ENCODE data around the gene UBXN11.

UBXN11 gene

GRCh38 chr1:26287033-26287711, 19.3 kb downstream of the UBXN11 start:
- DNase-seq (ENCODE audit: low read depth in 1 of 2, low spot score in 1 of 2): peak in 1 of 2 donors; percentile 68

DNA sequence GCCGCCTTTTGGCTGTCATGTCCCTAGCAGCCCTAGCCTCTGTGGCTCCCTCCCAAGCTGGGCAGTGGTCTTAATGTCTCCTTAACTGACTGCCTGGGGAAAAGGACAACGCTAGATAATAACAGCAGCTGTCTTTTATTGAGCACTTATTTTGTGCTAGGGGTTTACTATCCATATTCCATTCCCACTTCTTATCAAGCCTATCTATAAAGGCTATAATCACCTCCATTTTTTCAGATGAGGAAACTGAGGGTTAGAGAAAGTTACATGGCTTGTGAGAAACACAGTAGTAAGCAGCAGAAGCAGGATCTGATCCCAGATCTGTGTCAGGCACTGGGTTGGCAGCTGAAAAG, 20.4 kb downstream of the UBXN11 start:
- DNase-seq (ENCODE audit: low read depth in 1 of 2, low spot score in 1 of 2): no peak

DNA sequence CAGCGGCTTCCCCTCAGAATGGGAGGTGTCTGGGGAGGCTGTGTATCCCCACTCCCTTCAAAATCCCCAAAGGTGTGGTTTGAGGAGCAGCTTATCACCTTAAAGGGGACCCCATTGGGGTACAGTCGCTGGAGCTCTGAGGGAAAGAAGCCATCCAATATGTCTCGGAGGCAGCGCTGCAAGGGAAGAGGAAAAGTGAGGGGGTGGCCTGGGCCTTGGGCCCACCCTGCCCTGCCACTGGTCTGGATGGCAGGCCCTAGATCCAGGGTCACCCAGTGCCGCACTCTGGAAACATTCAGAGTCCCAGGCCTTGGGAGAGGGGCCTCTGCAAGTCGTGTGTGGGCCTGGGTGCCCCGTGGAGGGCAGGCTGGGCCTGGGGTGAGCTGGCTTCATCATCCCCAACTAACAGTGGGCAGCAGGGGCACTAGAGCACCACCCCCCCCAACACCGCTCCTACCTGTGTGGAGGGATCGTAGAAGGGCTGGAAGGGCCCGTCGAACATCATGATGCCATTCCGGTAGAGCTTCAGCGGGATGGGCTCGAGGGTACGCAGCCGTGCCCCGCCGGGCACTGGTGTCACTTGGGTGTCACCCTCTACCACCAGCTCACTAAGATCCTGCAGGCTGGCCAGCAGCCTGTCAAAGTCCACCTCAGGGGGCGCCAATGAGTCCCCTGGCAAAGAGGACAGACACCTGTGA, 20.9 kb downstream of the UBXN11 start:
- DNase-seq (ENCODE audit: low read depth in 1 of 2, low spot score in 1 of 2): no peak

- DNase-seq (ENCODE audit: low read depth in 1 of 2, low spot score in 1 of 2): peak; percentile 89
Observed at GRCh38 chr1:26284597-26285347, 21.7 kb downstream of the UBXN11 start.

DNA sequence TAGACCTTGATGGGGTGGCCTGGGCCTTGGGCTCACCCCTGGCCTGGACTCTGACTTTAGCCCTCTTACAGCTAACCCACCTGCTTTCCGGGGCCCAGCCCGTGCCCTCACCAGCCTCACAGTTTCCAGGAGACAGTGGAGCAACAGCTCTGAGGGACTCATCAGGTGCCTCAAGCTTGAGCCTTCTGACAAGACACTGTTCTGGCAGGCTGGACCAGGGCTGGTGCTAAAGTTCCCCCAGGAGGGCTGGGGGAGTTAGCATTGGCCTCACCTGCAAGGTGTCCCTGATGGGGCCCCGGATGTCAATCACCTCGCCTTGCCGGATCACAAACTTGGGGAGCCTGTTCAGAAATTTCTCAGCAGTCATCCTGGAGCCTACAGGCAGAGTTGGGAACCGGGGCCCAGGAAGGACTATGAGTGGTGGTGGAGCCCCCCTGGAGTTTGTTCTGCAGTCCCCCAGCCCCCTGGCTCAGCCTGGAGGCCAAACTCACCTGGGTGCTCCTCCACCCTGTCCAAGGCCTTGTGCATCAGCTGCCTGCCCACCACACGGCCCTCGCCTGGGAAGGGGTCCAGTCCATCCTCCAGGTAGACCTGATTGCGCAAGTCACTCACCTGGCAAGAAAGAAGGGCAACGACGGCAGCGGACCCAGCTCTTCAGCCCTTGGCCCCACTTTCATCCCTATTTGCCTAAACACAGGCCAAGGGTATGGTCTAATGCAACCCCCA, 22.4 kb downstream of the UBXN11 start:
- no peak for DNase-seq (ENCODE audit: low read depth in 1 of 2, low spot score in 1 of 2)

DNA sequence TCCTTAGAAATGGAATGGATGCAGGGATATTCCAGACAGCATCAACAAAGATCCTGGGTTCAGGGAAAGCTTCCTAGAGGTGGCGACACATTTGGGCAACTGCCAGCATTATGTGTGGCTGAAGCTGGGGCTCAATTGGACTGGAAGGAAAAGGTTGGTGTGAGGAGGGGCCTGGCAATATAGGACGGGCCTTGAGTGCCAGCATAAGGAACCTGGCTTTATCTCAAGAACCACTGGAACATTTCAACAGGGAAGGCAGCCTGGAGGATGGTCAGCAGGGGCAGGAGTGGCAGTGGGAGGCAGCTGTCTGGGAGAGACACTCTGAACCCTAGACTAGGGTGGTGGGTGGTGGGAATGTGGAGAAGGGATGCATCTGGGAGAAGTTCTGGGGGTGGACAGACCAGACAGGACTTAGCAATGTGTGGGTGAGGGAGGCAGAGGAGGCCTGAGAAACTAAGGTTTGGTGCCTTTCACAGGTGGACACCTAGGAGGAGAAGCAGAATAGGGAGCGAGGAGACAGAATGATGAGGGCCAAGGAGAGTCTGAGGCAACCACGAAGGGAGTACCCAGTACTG, 23.1 kb downstream of the UBXN11 start:
- no peak for DNase-seq (ENCODE audit: low read depth in 1 of 2, low spot score in 1 of 2)

GRCh38 chr1:26282401-26282918, 24.0 kb downstream of the UBXN11 start:
- no peak for DNase-seq (ENCODE audit: low read depth in 1 of 2, low spot score in 1 of 2)

DNA sequence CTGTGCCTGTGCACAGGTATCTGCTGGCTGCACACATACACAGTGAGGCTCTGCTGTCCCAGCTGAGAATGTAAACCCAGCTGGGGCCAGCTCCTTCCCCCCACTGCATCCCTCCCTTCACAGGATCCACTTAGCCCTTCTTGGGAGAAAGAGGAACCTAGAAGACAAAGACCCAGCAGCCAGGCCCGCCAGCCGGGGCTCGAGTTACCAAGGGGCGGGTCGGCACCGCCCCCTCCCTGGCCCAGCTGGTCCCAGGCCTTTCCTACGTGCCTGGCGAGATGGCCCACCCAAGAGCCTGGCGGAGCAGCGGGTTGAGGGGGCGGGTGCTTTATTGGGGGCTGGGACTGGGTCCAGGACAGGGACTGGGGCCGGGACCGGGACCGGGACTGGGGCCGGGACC, 24.5 kb downstream of the UBXN11 start:
- no peak for DNase-seq (ENCODE audit: low read depth in 1 of 2, low spot score in 1 of 2)

- no peak for DNase-seq (ENCODE audit: low read depth in 1 of 2, low spot score in 1 of 2)
Observed at GRCh38 chr1:26281091-26281958, 25.1 kb downstream of the UBXN11 start.

GRCh38 chr1:26280333-26281042, 25.9 kb downstream of the UBXN11 start:
- DNase-seq (ENCODE audit: low read depth in 1 of 2, low spot score in 1 of 2): no peak

GRCh38 chr1:26279456-26280332, 26.7 kb downstream of the UBXN11 start, which contains the start of gene SH3BGRL3:
SH3BGRL3 (plus strand) TSS chr1:26280086; CDS start chr1:26280156, 70 bp downstream.
- peak; percentile 69 to 78 for DNase-seq (ENCODE audit: low read depth in 1 of 2, low spot score in 1 of 2)

- DNase-seq (ENCODE audit: low read depth in 1 of 2, low spot score in 1 of 2): no peak
Observed at GRCh38 chr1:26278724-26279455, 27.5 kb downstream of the UBXN11 start.

DNA sequence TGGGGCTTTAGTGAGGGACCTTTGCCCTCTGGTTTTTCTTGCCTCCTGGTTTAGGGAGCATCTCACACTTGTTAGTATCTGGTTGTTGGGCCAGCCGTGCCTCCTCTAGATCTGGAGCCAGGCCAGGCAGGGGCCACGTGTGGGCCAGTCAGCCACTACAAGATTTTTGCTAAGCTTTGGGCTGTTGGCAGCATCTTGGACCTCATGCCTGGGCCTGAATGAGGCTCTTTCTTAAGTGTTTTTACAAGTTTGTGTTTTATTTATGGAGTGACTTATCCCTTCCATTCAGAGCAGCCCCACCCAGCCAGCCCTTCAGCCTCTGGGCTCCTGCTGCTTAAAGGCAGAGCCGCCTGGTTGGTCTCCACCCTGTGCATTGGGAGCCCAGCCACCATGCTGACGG, 28.1 kb downstream of the UBXN11 start:
- no peak for DNase-seq (ENCODE audit: low read depth in 1 of 2, low spot score in 1 of 2)

DNA sequence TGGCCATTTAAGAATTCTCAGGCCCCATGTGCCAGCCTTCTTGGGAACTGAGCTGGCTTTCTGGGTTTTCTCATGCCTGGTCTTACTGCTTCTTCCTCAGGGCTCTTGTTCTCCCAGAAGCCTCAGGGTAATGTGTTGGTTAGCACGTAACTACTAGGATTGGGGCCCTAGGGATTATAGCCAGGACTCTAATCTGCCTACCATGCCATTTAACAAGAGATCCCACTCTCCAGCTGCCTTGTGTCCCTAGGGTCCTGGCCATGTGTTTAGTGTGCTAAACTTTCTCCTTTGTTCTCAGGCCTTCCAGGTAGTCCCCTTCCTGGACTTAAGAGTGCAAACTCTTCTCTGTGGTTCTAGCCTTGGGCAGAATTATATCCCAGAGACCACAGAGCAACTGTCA, 28.7 kb downstream of the UBXN11 start:
- DNase-seq (ENCODE audit: low read depth in 1 of 2, low spot score in 1 of 2): no peak

- DNase-seq (ENCODE audit: low read depth in 1 of 2, low spot score in 1 of 2): no peak
Observed at GRCh38 chr1:26277261-26277661, 29.2 kb downstream of the UBXN11 start.

DNA sequence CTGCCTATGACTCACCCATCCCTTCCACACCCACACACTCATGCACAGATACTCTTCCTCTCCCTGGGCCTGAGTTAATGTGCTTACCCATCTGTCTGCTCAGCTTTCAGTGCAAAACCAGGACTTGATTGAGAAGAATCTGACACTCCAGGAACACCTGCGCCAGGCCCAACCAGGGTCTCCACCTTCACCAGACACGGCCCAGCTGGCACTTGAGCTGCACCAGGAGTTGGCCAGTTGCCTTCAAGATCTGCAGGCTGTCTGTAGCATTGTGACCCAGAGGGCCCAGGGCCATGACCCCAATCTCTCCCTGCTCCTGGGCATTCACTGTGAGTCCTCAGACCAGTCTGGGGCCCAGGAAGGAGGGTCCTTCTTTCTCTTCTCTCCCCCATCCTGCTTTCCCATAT, 30.0 kb downstream of the UBXN11 start:
- DNase-seq (ENCODE audit: low read depth in 1 of 2, low spot score in 1 of 2): no peak

DNA sequence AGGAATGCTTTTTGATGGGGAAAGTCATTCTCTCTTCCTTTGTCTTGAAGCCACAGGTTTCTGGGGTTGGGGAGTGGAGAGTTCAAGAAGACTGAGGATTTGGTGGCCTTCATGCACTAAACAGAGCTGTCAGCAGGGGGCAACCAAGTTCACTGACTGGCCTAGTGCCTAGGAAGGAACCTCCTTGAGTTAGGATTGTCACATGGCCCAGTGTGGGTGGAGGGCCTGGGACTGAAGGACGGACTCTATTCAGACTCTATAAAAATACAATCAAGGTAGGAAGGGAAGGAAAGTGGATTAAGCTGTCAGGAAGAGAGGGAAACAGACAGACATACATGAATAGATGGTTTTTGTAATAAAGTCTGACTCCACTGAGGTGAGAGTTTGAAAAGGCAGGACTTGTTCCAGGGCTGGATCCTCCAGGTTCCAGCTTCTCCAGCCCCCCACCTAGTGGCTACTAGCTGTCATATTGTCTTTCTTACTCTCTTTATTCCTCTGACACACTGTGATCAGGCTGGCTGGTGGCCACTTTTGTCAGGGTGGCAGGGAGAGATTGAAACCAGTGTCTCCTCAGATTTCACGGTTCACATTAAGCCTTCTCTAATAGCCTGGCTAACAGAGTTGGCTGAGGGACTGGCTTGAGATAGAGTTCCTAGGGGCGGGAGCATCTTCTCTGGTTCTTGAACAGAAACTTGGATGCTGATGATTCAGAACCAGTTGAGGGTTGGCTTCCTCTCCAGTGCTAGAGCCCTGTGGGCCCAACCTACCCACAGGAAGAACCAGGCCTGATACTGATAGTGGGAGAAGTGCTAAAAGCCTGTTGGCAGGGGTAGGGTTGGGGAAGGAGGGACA, 30.6 kb downstream of the UBXN11 start:
- peak; percentile 52 to 63 for DNase-seq (ENCODE audit: low read depth in 1 of 2, low spot score in 1 of 2)
